Measurements from ENCODE around the gene CHRDL2.

GRCh38 chr11:74735365-74735928, 4.2 kb upstream of the CHRDL2 start:
- TF ChIP-seq POLR2A (IDR thresholded peaks at IDR 0.05) = no peak
- TF ChIP-seq CTCF (IDR thresholded peaks at IDR 0.05) = no peak
